GM12801 (cell line): Measurements from ENCODE around the gene DDX19B.

ENCODE experiments used
- TF ChIP-seq, protein P1 (sequence below): IDR thresholded peaks from one replicate; pipeline ENCODE4 v1.5.1; 2011; ENCODE audit warnings: control low read depth; ENCODE audit not compliant: insufficient read length; ENCODE audit errors: extremely low read depth

The DDX19B gene

DNA sequence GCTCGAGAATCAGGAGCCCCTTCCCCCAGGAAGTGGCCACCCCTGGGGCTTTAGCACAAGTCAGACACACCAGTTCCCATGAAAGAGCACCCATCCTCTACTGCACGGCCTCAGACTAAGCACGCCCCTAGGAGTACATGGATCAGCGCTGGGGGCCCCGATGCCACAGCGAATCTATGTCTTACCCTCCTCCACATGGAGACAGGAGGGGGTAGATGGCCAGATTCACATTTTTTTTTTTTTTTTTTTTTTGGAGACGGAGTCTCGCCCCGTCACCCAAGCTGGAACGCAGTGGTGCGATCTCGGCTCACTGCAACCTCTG is 44.1 kb upstream of the DDX19B start:
- TF ChIP-seq, protein P1, sequence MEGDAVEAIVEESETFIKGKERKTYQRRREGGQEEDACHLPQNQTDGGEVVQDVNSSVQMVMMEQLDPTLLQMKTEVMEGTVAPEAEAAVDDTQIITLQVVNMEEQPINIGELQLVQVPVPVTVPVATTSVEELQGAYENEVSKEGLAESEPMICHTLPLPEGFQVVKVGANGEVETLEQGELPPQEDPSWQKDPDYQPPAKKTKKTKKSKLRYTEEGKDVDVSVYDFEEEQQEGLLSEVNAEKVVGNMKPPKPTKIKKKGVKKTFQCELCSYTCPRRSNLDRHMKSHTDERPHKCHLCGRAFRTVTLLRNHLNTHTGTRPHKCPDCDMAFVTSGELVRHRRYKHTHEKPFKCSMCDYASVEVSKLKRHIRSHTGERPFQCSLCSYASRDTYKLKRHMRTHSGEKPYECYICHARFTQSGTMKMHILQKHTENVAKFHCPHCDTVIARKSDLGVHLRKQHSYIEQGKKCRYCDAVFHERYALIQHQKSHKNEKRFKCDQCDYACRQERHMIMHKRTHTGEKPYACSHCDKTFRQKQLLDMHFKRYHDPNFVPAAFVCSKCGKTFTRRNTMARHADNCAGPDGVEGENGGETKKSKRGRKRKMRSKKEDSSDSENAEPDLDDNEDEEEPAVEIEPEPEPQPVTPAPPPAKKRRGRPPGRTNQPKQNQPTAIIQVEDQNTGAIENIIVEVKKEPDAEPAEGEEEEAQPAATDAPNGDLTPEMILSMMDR: no peak

DNA sequence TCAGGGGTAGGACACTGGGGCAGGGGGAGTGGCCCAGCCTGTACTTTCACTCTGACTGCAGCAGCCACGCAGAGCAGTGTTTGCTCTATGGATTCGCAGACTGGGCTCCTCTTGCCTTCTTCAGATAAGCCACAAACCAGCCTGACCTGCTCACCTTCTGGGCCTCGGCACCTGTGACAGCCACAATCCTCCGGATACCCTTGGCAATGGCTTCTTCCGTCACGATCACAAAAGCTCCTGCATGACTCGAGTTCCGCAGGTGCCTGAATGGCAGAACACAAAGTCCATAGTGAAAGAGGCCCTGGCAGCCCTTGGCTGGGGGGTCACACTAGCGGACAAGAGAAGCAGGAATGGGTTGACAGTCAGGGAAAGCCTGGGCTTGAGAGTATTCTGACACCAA is 43.4 kb upstream of the DDX19B start:
- TF ChIP-seq, protein P1: no peak

DNA sequence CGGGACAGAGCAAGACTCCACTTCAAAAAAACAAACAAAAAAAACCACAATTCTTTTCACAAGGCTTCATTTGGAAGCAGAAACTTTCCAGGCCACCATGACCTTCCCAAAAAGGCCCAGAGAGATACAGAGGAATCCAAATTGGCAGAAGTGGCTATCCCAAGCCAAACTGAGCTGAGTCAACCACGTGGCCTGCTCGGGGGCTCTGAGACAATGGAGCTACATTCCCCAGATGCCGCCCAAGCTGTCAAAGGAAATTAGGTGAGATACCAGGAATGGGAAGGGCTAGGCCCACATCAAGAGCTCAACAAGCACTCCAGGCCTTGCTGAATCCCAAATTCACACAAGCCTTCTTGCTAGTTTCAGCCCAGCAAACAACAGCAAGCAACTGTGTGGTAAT is 41.6 kb upstream of the DDX19B start:
- TF ChIP-seq, protein P1: no peak

DNA sequence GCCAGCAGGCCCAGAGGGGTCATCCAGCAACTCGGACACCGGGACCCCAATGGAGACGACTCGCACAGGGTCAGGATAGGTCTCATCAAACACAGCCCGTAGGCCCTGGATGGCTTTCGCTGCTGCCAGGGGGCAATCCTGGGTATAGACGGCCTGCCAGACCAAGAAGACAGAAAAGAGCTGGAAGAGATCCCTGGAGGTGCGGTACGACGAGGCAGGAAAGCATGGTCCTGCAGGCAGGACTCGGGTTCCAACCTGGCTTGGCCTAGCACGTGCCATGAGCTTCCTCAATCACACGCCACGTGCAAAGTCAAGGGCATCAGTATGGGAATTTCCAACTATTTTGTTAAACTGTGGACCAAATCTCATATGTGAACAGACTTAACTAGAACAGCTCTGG is 40.9 kb upstream of the DDX19B start:
- TF ChIP-seq, protein P1: no peak

DNA sequence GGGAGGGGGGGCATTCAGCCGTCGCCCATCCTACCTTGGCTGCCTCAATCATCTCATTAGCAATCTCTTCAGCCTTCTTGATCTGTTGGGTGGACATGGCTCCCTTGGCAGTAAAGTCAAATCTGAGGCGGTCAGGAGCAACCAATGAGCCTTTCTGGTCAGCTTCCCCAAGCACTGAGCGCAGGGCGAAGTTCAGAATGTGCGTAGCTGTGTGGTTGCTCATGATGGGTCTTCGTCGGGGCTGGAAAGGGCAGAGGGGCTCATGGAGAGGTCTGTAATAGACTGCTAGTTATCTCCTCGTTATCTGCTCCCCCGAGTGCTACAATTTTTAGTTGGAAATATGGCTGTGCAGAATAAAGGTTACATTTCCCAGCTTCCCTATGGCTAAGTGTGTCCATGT is 40.0 kb upstream of the DDX19B start:
- TF ChIP-seq, protein P1: no peak

DNA sequence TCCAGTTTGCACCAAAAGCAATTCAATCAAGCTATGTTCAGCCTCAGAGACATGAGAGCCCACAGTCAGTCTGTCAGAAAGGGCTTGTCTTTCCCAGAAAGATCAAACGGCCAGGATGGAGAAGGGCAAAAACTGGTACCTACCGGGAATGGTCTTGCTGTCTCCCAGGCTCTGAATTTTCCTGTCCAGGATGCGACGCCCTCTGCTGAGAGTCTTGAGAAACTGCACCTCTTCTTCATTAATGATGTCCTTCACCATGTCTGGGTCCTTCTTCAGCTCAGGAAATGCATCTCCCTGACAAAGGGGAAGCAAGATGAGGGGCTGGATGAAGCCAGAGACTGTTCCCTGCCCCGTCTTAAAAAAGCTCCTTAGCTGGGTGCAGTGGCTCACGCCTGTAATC is 31.5 kb upstream of the DDX19B start:
- TF ChIP-seq, protein P1: no peak

DNA sequence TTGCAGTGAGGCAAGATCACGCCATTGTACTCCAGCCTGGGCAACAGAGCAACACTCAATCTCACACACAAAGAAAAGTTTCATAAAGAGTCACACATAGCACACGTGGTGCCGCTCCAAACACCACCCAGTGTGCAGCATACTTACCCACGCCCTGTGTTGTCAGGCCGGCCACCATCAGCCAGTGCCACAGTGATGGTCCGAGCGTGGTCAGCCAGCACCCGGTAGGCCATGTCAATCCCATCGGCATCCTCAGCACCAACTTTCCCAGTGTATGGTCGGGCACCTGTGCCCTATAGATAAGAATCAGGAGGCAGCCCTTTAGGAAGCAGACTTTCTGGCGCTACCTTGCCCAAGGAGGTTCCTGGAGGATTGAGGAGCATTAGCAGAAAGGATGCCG is 29.5 kb upstream of the DDX19B start:
- TF ChIP-seq, protein P1: no peak

DNA sequence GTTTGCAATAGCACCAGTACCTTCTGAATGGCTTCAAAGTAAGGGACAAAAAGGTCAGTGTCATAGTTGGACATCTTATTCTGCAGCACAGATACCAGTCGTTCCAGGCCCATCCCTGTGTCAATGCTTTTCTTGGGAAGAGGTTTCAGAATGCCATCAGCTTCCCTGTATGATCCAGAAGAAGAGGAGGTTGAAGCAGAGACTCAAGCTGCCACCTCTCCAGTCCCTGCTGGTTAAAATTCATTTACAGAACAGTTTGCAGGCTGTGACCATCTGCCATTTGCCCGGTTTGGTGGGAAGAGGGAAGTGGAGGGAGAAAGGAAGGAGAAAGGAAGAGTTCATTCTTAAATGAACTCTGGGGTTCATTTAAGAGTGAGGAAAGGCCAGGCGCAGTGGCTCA is 28.8 kb upstream of the DDX19B start:
- TF ChIP-seq, protein P1: no peak
